Retinal pigment epithelial cell (primary cell): ENCODE measurements around the gene CNOT1.

Source experiments
- DNase-seq: peaks from one replicate; pipeline ENCODE4 v3.0.0-alpha.2; 2010; ENCODE audit warnings: low read depth
- H3K4me3 ChIP-seq: 2 replicates; pipeline ENCODE4 v1.5.1; 2011; ENCODE audit warnings: mild to moderate bottlenecking, low read length, control low read depth, moderate library complexity
- TF ChIP-seq, protein P1 (sequence below): conservative IDR thresholded peaks from 2 replicates; pipeline ENCODE4 v1.5.1; 2011; ENCODE audit warnings: low read depth, low read length, control low read depth, inconsistent platforms

The CNOT1 gene

DNA sequence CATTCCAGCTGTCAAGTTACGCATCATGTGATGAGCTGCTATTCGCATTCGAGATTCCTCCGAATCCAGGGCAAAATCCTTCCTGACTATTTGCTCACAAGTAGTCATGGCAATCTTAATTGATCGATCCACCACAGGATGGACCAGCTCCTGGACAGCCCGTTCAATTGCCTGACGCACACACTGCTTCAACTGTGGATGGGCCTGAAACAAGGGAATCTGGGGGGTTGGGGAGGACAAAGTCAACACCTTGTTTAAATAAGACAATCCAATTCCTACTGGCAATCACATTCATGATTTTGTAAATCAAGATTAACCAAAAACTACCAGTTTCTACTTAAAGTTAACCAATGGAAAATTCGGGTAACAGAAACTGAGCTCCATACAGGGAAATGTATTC lies 85.9 kb downstream of the CNOT1 start:
- TF ChIP-seq, protein P1, sequence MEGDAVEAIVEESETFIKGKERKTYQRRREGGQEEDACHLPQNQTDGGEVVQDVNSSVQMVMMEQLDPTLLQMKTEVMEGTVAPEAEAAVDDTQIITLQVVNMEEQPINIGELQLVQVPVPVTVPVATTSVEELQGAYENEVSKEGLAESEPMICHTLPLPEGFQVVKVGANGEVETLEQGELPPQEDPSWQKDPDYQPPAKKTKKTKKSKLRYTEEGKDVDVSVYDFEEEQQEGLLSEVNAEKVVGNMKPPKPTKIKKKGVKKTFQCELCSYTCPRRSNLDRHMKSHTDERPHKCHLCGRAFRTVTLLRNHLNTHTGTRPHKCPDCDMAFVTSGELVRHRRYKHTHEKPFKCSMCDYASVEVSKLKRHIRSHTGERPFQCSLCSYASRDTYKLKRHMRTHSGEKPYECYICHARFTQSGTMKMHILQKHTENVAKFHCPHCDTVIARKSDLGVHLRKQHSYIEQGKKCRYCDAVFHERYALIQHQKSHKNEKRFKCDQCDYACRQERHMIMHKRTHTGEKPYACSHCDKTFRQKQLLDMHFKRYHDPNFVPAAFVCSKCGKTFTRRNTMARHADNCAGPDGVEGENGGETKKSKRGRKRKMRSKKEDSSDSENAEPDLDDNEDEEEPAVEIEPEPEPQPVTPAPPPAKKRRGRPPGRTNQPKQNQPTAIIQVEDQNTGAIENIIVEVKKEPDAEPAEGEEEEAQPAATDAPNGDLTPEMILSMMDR, result no peak
- DNase-seq, result no peak
- H3K4me3 ChIP-seq, result no peak overlapping the region

DNA sequence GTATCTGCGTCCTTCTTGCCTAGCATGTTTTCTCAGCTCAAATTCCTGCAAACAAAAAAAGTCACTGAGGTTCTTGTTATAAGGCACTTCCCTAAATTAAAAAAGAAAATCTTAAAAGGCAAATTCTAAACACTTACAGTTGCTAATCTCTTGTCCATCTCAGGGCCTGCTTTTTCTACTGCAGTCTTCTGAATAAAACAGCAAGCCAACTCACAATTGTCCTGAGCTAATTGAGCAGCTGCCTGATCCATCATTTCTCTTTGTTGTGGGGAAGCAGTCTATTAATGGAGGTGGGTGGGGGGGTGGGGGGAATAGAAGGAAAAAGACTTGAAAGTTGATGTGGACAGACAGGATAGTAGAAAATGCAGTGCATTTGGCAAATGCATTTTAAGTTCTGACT lies 87.3 kb downstream of the CNOT1 start:
- H3K4me3 ChIP-seq, result no peak overlapping the region
- TF ChIP-seq, protein P1, result no peak
- DNase-seq, result no peak

DNA sequence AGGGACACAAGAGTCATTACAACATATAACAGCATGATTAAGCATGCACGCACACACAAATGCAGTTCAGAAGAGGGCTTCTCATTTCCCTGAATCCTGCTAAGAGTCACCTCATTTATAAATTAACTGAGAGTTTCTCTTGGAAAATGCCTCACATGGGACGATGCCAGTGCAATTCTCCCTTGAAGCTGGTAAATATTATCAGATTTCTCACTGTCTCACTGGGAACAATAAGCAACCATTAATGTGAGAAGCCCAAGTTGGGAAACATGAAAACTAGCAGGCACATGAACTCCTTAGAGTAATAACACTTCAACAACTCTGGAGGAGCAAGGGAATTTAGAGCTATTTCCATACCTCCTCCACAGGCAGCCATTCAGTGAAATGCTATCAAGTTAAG lies 87.9 kb downstream of the CNOT1 start:
- no peak for DNase-seq
- TF ChIP-seq, protein P1, result no peak

DNA sequence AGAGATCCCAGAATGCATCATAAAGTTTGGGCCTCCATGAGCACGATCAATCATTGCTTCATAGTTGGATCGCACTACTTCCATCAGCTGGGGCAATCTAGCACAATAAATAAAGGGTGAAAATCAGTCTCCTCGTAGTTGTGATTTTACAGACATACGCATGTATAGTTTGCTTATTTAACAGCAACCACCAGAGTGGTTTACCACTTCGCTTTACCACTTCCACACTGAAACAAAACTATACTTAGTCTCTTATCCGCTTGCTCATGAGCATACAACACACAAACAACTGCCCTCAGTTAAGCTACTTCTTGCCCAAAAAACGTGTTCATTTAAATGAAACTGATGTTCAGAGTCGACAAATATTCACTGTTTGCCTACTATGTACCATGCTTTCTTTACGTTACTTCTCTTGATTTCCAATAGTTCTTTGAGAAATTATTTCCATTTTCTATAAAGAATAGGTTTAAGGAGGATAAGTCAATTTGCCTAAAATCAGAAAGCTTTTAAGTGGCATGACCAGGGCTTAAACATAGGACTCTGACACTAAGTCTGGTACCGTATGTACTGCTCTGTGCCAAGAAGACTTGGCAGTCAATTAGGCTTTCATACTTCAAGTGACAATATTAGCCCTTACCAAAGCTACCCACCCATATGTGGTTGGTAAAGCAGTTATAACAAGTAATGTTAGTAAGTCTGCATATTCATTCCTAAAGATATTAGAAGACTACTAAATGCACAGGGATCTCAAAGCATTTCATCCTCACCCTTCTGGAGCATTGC lies 92.3 kb downstream of the CNOT1 start:
- no peak overlapping the region for H3K4me3 ChIP-seq
- TF ChIP-seq, protein P1, result no peak
- no peak for DNase-seq

More for the DNA sequence above, 87.9 kb downstream of the CNOT1 start:
- no peak overlapping the region for H3K4me3 ChIP-seq

DNA sequence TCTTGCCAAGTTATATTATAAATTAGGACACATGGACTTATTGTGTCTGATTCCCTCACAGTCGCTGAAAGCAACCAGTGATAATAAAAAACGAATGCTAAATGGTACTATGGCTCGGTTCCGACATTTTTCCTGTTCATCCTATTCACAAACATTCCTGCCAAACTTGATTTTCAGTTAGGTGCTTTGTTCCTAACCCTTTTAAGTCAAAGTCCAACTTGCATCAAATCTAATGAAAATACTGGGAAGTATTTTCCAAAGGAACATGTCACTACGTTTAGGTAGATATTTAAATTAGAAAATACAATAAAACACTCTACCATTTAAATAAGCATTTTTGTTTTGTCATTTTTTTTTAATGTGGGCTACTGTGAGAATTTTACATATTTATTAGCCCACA lies 93.3 kb downstream of the CNOT1 start:
- no peak for DNase-seq
- TF ChIP-seq, protein P1, result no peak
- H3K4me3 ChIP-seq, result no peak overlapping the region

DNA sequence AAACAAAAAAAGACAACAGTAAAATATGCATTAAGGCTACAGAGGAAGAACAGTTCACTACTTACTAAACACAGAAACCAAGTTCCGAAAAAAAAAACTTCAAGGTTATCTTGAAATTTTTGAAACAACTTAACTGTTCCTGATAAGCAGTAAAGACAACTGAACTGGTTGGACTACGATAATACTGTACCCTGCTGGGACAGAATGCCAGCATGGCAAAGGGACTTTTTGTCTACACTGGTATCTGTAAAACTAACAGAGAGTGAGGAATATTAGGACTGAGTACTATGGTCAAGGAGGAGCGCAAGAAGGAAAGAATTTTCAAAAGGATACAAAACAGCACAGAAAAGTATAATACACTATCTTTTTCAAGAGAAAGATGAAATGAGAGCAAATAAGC lies 94.5 kb downstream of the CNOT1 start:
- no peak for DNase-seq
- TF ChIP-seq, protein P1, result no peak
- no peak overlapping the region for H3K4me3 ChIP-seq
